PC-9 (cell line): Measurements from ENCODE around the gene PRICKLE2. TPM values are rescaled to one million over a fixed set of nuclear protein-coding genes. Genes with fewer than 3 reads are reported as not detected.

Experiments
- BruUV-seq: library from RNA; stranded (reverse); fragments of 400-500 nt; replicated peaks from 2 replicates; lab custom pipeline; 2021; lab: Mats Ljungman, UMichigan
- CTCF ChIA-PET: fragments of 300-600 bp; sonication (Branson Sonifier 250); formaldehyde crosslinking; loops from one replicate; lab custom pipeline; 2022; ENCODE audit warnings: antibody characterized with exemption; lab: Charles Lee
- POLR2A ChIA-PET: fragments of 300-600 bp; sonication (Branson Sonifier 250); formaldehyde crosslinking; loops from one replicate; lab custom pipeline; 2022; ENCODE audit warnings: antibody characterized with exemption; ENCODE audit not compliant: unreplicated experiment; lab: Charles Lee
- DNase-seq, 2 experiments: peaks; one replicate each; pipeline versions ENCODE4 v3.0.0 to v3.0.0-alpha.2; 2015 to 2022; ENCODE audit warnings: mixed read lengths in 1 of 2
- H2AFZ ChIP-seq: fragments of 200-600 bp; sonication (generic); 2 replicates; pipeline ENCODE4 v1.8.1; 2017; ENCODE audit warnings: antibody characterized with exemption
- H3F3A ChIP-seq: fragments of 200-600 bp; sonication (generic); 2 replicates; pipeline ENCODE4 v1.8.1; 2017; ENCODE audit warnings: antibody characterized with exemption, mild to moderate bottlenecking, low read depth; ENCODE audit not compliant: insufficient read depth
- H3K27ac ChIP-seq: fragments of 200-600 bp; sonication (generic); 2 replicates; pipeline ENCODE4 v1.6.1; 2016; ENCODE audit warnings: mixed run types
- H3K27me3 ChIP-seq: fragments of 200-600 bp; sonication (generic); 2 replicates; pipeline ENCODE4 v1.6.1; 2016; ENCODE audit warnings: low read depth, mixed run types; ENCODE audit not compliant: insufficient read depth
- H3K36me3 ChIP-seq: fragments of 200-600 bp; sonication (generic); 2 replicates; pipeline ENCODE4 v1.6.1; 2016; ENCODE audit warnings: low read depth, mixed run types
- H3K4me1 ChIP-seq: fragments of 200-600 bp; sonication (generic); replicated peaks from 2 replicates; pipeline ENCODE4 v1.6.1; 2016; ENCODE audit warnings: mixed run types; ENCODE audit not compliant: insufficient read depth
- H3K4me2 ChIP-seq: fragments of 200-600 bp; sonication (generic); 2 replicates; pipeline ENCODE4 v1.6.1; 2017; ENCODE audit warnings: mixed run types
- H3K4me3 ChIP-seq: fragments of 200-600 bp; sonication (generic); 2 replicates; pipeline ENCODE4 v1.6.1; 2016; ENCODE audit warnings: mixed run types
- H3K79me2 ChIP-seq: fragments of 200-600 bp; sonication (generic); 2 replicates; pipeline ENCODE4 v1.6.1; 2017; ENCODE audit warnings: low read depth, mixed run types
- H3K9me2 ChIP-seq: fragments of 200-600 bp; sonication (generic); 2 replicates; pipeline ENCODE4 v1.8.1; 2017; ENCODE audit warnings: mild to moderate bottlenecking; ENCODE audit not compliant: insufficient read depth
- H3K9me3 ChIP-seq: fragments of 200-600 bp; sonication (generic); 2 replicates; pipeline ENCODE4 v1.8.1; 2016; ENCODE audit warnings: low read depth; ENCODE audit not compliant: insufficient read depth
- H4K20me1 ChIP-seq: fragments of 200-600 bp; sonication (generic); 2 replicates; pipeline ENCODE4 v1.8.1; 2017; ENCODE audit not compliant: insufficient read depth
- EZH2 ChIP-seq: fragments of 200-600 bp; sonication (generic); IDR thresholded peaks from 2 replicates; pipeline ENCODE4 v1.8.0; 2017; ENCODE audit warnings: antibody characterized with exemption, low read depth
- intact Hi-C: fragments of 100-400 bp; cut with micrococcal nuclease; formaldehyde crosslinking; loops from one replicate; pipeline ENCODE4 v1.10.0; 2022; ENCODE audit not compliant: unreplicated experiment
- total RNA-seq: library from RNA; stranded (reverse); gene quantifications from 2 replicates; pipeline ENCODE4 v1.2.3, GENCODE V29; 2021
- TF ChIP-seq, protein P1 (sequence below): fragments of 200-600 bp; sonication (generic); conservative IDR thresholded peaks from 2 replicates; pipeline ENCODE4 v1.6.1; 2017; ENCODE audit warnings: mixed run types, antibody characterized with exemption, mild to moderate bottlenecking, moderate library complexity

Gene PRICKLE2
- total RNA-seq, 1 experiment from 2014 or later, result 7.9 TPM

DNA sequence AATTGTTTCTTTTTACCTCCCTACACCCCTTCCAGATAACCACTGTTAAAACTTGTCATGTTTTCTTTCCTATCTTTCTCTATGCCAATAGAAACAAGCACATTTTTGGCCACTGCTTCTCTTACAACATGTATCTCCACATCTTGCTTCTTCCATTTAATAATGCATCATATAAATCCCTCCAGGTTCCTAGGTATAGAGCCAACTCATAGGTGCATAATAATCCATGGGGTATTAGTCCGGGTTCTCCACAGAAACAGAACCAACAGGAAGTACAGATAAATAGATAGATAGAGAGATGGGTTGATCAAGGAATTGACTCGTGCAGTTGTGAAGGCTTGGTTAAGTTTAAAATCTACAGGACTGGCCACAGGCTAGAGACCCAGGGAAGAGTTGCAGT lies 160.5 kb downstream of the PRICKLE2 start:
- no peaks in the 10 kb centered on the region for H3K36me3 ChIP-seq
- no peaks in the 10 kb centered on the region for H3K9me2 ChIP-seq
- H4K20me1 ChIP-seq, result no peaks in the 10 kb centered on the region
- H3K9me3 ChIP-seq, result no peaks in the 10 kb centered on the region
- BruUV-seq, result no TSS peak
- ChIA-PET POLR2A (no interaction called here), CTCF (no interaction called here)
- no peak for TF ChIP-seq EZH2
- TF ChIP-seq, protein P1, sequence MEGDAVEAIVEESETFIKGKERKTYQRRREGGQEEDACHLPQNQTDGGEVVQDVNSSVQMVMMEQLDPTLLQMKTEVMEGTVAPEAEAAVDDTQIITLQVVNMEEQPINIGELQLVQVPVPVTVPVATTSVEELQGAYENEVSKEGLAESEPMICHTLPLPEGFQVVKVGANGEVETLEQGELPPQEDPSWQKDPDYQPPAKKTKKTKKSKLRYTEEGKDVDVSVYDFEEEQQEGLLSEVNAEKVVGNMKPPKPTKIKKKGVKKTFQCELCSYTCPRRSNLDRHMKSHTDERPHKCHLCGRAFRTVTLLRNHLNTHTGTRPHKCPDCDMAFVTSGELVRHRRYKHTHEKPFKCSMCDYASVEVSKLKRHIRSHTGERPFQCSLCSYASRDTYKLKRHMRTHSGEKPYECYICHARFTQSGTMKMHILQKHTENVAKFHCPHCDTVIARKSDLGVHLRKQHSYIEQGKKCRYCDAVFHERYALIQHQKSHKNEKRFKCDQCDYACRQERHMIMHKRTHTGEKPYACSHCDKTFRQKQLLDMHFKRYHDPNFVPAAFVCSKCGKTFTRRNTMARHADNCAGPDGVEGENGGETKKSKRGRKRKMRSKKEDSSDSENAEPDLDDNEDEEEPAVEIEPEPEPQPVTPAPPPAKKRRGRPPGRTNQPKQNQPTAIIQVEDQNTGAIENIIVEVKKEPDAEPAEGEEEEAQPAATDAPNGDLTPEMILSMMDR, result no peak
- H3K79me2 ChIP-seq, result no peaks in the 10 kb centered on the region
- H2AFZ ChIP-seq, result no peak overlapping the region
- no peak overlapping the region for H3K4me2 ChIP-seq
- intact Hi-C loops, result no loop called here
- H3K4me1 ChIP-seq, result no peaks in the 10 kb centered on the region
- no peak overlapping the region for H3K27ac ChIP-seq
- H3K27me3 ChIP-seq, result no peaks in the 10 kb centered on the region
- H3K4me3 ChIP-seq, result no peak overlapping the region
- DNase-seq, result no peak
- no peaks in the 10 kb centered on the region for H3F3A ChIP-seq

DNA sequence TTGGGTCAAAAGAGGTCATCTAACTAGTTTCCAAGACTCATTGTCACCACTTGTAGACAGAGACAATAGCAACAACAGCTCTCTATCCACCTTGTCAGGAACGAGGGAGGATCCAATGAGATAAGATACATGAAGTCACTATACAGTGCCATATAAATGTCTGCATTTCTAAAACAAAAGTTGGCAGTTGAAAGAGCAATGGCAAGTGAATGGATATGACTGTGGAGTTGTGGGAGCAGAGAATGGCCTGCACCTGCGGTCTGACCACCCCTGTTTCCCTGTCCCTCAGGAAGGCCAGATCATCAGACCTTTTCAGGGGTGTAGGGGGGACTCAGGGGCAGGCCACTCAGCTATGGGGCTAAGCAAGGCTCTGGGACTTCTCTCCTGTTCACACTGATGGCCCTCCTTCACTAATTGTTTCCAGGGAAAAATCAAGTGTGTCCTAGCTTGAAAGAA lies 161.3 kb downstream of the PRICKLE2 start:
- Histone ChIP-seq H3K9me2 (no peaks in the 10 kb centered on the region), H3K36me3 (no peaks in the 10 kb centered on the region), H2AFZ (no peak overlapping the region), H4K20me1 (no peaks in the 10 kb centered on the region), H3K27ac (no peak overlapping the region), H3K27me3 (no peaks in the 10 kb centered on the region), H3K4me3 (no peak overlapping the region), H3K4me1 (no peaks in the 10 kb centered on the region), H3K79me2 (no peaks in the 10 kb centered on the region), H3K9me3 (no peaks in the 10 kb centered on the region), H3F3A (no peaks in the 10 kb centered on the region), H3K4me2 (no peak overlapping the region)
- TF ChIP-seq, protein P1, result no peak
- no peak for TF ChIP-seq EZH2
- CTCF ChIA-PET, result no interaction called here
- DNase-seq, result no peak
- POLR2A ChIA-PET, result no interaction called here
- BruUV-seq, result no TSS peak
- intact Hi-C loops, result no loop called here

DNA sequence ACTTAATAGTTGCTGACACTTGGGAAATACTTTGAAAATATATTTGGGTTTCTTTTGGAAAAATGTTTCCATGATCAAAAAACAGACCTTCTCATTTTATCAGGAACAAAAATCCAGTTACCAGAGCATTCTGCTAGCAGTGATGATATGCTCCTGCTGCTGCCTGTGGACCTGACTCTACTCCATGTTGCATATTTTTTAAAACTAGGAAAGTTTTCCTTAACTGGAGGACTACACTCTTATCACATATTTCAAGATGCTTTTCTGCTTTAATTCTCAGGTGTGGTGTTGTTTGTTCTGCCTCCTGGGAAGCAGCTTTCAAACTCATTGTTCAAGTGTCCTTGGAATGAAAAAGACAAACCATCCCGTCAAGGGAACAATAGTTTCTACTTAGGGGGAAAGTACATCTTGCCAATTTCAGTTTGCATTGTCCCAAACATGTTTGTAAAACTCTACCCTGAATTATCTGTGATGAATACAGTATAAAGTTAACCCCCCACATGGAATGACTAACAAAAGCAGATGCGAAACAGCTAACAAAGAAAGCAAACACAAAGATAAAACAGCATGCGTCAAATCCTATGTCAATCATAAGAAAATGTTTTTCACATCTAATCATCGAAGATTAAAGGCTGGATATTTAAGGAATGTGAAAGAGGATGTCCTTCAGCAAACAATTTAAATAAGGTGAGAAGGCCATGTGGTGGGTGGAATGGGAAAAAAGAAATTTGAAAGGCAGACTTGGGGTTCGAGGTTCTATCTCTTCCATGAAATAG lies 161.9 kb downstream of the PRICKLE2 start:
- Histone ChIP-seq H3K9me3 (no peaks in the 10 kb centered on the region), H3K4me2 (no peak overlapping the region), H4K20me1 (no peaks in the 10 kb centered on the region), H3K27ac (no peak overlapping the region), H3K9me2 (no peaks in the 10 kb centered on the region), H3K4me3 (no peak overlapping the region), H3K27me3 (no peaks in the 10 kb centered on the region), H2AFZ (no peak overlapping the region), H3F3A (no peaks in the 10 kb centered on the region), H3K36me3 (no peaks in the 10 kb centered on the region), H3K79me2 (no peaks in the 10 kb centered on the region), H3K4me1 (no peaks in the 10 kb centered on the region)
- ChIA-PET POLR2A (no interaction called here), CTCF (no interaction called here)
- intact Hi-C loops, result no loop called here
- no TSS peak for BruUV-seq
- DNase-seq, result no peak
- TF ChIP-seq, protein P1, result no peak
- TF ChIP-seq EZH2, result no peak
